Adipocyte (in vitro differentiated cells): ENCODE results near the gene TFEB.

Experiments
- DNase-seq: peaks from one replicate; pipeline ENCODE4 v3.0.0-alpha.2; 2015; ENCODE audit warnings: low read depth
- H3K27me3 ChIP-seq: replicated peaks from 2 replicates; pipeline ENCODE4 v1.7.0; 2013; ENCODE audit warnings: mild to moderate bottlenecking, low read length, moderate library complexity; ENCODE audit not compliant: control insufficient read depth, insufficient read depth
- H3K36me3 ChIP-seq: 2 replicates; pipeline ENCODE4 v1.7.0; 2013; ENCODE audit warnings: low read length, mild to moderate bottlenecking, moderate library complexity; ENCODE audit not compliant: control insufficient read depth, insufficient read depth, severe bottlenecking
- H3K4me1 ChIP-seq: 2 replicates; pipeline ENCODE4 v1.7.0; 2013; ENCODE audit warnings: mild to moderate bottlenecking, low read length, moderate library complexity; ENCODE audit not compliant: control insufficient read depth, insufficient read depth
- H3K4me3 ChIP-seq: 2 replicates; pipeline ENCODE4 v1.7.0; 2013; ENCODE audit warnings: mild to moderate bottlenecking, low read length, moderate library complexity
- H3K9ac ChIP-seq: 2 replicates; pipeline ENCODE4 v1.7.0; 2013; ENCODE audit warnings: mild to moderate bottlenecking, low read length, moderate library complexity
- H3K9me3 ChIP-seq: 2 replicates; pipeline ENCODE4 v1.7.0; 2013; ENCODE audit warnings: mild to moderate bottlenecking, low read length, moderate library complexity; ENCODE audit not compliant: control insufficient read depth

The TFEB gene

DNA sequence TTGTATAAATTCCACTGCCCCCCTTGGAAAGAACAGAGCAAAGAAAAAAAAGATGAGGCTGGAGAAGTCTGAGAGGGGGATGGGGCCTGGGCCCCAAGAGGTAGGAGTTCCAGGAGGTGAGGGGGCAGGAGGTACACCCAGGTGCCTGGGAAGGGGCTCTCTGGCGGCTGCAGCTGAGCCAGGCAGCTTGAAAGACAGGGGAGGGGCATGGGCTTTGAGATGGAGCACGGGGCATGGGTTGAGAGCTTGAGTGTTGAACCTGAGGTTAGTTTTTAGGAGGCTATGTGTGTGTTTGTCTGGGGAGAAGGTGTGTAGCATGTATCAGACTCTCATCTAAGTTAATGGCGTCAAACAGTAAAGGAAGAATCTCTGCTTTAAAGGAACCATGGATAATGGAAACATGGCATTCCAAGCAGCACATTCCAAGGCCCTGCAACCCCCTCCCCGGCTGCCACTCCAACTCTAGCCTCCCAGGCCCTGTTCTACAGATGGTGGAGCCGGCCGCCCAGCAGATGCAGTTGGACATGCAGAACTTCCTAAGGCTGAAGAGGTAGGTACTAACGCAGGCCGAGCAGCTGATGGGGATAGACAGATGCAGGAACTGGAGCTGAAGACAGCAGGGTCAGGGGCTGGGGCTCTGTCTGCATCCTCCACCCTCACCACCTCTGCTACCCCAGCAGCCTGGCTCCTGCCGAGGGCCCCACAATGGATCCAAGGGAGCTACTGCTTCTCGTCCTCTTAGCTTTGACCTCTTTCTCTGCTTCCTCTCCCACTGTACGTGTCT, 55.0 kb downstream of the TFEB start:
- no peak for DNase-seq
- peaks cover 10% of the 10 kb centered on the region for H3K4me1 ChIP-seq

DNA sequence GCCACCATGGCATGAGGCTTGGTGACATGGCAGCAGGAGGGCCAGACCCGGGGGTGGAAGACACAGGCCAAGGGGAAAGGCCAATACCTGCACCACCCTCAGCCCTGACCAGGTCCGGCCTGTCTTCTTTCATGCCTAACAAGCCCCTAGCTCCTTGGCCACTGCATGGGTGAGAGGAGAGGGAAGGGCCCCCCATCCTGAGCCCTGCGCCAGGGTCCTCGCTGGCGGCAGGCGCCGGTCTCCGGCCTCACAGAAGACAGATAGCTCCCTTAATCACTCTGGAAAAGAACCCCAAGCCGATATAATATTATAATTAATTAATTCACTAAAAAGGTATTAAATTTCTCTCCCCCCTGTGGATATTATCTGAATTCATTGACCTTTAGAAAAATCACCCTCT, 55.7 kb downstream of the TFEB start:
- H3K9me3 ChIP-seq = no peaks in the 10 kb centered on the region
- no peak overlapping the region for H3K9ac ChIP-seq
- no peaks in the 10 kb centered on the region for H3K36me3 ChIP-seq
- H3K27me3 ChIP-seq = peaks cover 22% of the 10 kb centered on the region
- H3K4me1 ChIP-seq = peaks cover 10% of the 10 kb centered on the region
- H3K4me3 ChIP-seq = no peak overlapping the region
- no peak for DNase-seq

More for the DNA sequence above, 55.0 kb downstream of the TFEB start:
- H3K4me3 ChIP-seq = no peak overlapping the region
- no peaks in the 10 kb centered on the region for H3K36me3 ChIP-seq
- no peaks in the 10 kb centered on the region for H3K9me3 ChIP-seq
- H3K9ac ChIP-seq = no peak overlapping the region
- H3K27me3 ChIP-seq = peaks cover 22% of the 10 kb centered on the region

DNA sequence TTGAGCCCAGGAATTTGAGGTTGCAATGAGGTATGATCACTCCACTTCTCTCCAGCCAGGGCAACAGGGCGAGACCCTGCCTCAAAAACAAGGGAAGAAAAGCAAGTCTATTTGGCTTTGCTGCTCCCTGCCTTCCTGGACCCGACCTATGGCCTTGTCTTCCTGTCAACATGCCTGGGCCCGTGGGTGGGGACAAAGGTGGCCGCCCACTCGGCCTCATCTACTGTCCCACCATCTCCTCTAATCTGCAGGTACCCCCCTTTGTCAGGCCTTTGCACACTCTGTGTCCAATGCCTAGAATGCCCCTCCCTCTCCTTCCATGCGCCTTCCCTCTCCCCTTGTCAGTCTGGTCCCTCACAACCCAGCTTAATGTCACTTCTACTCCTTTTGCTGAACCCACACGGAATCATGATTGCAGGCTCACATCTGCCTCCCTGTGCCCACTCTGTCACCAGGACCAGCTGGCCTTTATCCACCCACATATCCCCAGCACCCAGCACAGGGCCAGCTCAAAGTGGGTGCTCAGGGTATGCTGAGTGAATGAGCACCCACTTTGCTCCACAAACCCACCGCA, 56.8 kb downstream of the TFEB start:
- DNase-seq = no peak
- Histone ChIP-seq H3K27me3 (peaks cover 23% of the 10 kb centered on the region), H3K36me3 (no peaks in the 10 kb centered on the region), H3K9me3 (no peaks in the 10 kb centered on the region), H3K4me3 (no peak overlapping the region), H3K4me1 (peaks cover 4% of the 10 kb centered on the region), H3K9ac (no peak overlapping the region)

DNA sequence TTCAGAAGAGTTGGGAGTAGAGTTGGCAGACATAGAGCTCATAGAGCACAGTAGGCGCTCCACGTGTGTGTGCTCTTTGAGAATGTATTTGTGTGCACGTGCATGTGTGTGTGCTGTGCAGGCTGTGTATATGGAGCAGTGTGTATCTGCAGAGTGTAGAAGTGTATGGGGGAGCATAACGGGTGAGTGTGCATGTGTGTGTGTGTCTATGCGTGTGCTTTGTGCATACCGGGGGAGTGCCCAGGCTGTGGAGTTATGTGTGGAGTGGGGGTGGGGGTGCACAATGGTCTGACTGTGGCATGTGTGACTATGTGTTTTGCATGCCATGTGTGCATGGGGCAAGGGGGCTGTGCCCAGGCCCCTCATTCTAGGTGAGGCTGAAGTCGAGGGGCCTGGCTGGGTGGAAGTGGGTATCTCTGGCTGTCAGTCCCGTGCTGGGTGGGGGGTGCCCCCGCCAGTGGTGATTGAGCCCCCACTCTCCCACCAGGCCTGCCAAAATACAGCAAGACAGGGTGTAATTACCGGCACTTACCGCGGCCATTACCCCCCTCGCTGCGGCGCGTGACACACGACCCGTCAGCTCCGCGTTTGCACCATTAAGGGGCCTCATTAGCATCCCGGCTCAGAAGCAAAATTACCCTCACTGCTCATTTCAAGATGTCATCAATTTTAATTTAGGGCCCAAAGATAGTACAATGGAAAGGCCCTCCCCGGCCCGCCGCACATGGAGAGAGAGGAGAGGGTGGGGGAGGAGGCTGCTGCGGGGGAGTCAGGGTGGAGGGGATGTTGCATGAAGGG, 58.1 kb downstream of the TFEB start:
- no peaks in the 10 kb centered on the region for H3K36me3 ChIP-seq
- no peak for DNase-seq
- H3K9me3 ChIP-seq = no peaks in the 10 kb centered on the region
- H3K4me3 ChIP-seq = no peak overlapping the region
- H3K4me1 ChIP-seq = no peaks in the 10 kb centered on the region
- peaks cover 29% of the 10 kb centered on the region for H3K27me3 ChIP-seq
- H3K9ac ChIP-seq = no peak overlapping the region

DNA sequence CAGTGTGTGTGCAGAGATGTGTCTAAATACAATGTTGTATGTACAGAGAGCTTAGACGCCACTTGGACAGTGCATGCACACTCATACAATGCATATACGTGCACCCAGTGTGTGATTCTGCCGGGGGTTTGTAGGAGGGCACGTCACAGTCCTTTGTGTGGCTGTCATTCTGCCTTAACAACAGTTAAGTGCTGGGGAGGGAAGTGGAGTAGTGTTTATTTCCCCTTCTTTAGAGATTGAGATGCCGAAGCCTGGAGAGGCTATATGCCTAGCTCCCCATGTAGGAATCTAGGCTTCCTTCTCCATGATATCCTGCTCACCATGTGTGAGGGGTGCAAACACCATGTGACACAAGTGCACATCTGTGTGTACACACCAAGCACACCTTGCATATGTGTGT, 59.0 kb downstream of the TFEB start:
- no peaks in the 10 kb centered on the region for H3K9me3 ChIP-seq
- DNase-seq = no peak
- H3K4me3 ChIP-seq = no peak overlapping the region
- no peaks in the 10 kb centered on the region for H3K36me3 ChIP-seq
- no peak overlapping the region for H3K9ac ChIP-seq
- peaks cover 35% of the 10 kb centered on the region for H3K27me3 ChIP-seq
- no peaks in the 10 kb centered on the region for H3K4me1 ChIP-seq

DNA sequence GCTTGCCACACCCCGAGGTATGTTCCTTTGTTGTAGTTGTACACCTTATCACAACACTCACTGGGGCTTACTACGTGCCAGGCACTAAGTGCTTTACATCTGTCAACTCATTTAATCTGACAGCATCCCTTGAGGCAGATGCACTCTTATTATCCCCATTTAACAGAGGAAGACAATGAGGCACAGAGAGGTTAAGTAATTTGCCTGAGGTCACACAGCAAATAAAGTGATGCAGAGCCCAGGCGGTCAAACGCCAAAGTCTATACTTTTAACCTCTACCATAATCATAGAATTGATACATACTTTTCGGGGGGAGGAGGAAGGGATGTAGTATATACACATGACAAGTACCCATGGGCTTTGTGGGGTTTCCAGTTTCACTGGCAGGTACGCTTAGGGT, 59.4 kb downstream of the TFEB start:
- no peaks in the 10 kb centered on the region for H3K9me3 ChIP-seq
- DNase-seq = no peak
- no peaks in the 10 kb centered on the region for H3K4me1 ChIP-seq
- peaks cover 39% of the 10 kb centered on the region for H3K27me3 ChIP-seq
- H3K4me3 ChIP-seq = no peak overlapping the region
- no peak overlapping the region for H3K9ac ChIP-seq
- no peaks in the 10 kb centered on the region for H3K36me3 ChIP-seq

DNA sequence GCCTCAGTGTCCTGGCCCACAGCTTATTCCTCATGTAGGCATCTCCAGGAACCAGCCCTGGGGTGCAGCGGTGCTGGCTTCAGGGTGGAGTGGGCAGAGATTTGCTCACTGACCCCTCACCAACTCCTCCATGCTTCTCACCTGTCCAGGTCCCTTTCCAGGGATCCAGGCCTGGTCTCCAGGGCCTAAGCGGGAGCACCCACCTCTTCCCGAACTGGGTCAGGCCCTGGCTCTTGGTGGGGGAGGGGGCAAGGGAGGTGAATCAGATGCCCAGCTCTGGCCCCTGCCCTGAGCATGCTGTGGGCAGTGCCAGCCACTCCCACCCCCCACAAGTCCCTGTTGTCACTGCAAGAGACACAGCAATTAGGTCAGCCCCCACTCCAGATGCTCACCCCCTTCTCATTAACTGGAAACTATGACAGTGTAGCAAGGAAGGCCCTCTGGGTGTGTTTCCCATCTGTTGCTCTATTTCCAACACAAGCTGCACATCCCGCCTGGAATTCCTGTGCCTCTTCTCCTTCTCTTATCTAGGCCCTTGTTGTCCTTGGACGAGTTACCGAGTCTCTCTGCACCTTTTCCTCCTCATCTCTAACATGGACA, 60.1 kb downstream of the TFEB start:
- no peak for DNase-seq
- no peaks in the 10 kb centered on the region for H3K36me3 ChIP-seq
- H3K4me3 ChIP-seq = no peak overlapping the region
- H3K9me3 ChIP-seq = peaks cover 4% of the 10 kb centered on the region
- no peak overlapping the region for H3K9ac ChIP-seq
- no peaks in the 10 kb centered on the region for H3K4me1 ChIP-seq
- peaks cover 46% of the 10 kb centered on the region for H3K27me3 ChIP-seq

DNA sequence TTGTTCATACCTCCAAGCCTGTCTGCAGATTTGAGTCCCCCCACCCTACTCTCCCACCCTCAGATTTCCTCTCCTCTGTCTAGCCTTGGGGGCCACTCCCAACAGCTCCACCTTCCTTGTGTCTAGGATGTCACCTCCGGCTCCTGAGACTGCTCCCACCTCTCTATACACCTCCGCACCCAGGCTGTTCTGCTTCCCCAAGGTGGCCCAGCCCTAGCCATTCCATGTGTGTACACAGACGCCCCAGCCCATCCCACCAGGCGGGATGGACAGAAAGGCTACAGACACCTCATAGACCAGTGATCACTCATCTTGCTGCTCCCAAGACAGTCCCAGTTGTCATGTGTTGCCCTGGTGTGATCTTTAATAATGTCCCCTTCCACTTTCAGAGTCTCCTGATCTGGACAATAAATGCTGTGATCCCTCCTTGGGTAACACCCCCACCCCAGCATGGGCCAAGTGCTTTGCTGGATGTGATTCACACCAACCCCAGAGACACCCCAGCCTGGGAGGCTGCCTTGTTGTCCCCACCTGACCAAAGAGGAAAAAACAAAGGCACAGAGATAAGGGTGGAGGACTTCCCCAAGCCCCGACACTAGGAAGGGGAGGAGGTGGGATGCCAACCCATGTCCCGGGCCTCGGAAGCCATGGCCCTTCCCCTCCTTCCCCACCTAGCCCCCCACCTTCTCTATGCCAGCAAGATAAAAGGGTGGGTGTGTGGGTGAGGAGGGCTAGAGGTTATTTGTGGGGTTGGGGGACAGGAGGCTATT, 61.0 kb downstream of the TFEB start:
- H3K4me3 ChIP-seq = no peak overlapping the region
- peaks cover 46% of the 10 kb centered on the region for H3K27me3 ChIP-seq
- no peak overlapping the region for H3K9ac ChIP-seq
- DNase-seq = no peak
- H3K4me1 ChIP-seq = no peaks in the 10 kb centered on the region
- no peaks in the 10 kb centered on the region for H3K36me3 ChIP-seq
- peaks cover 8% of the 10 kb centered on the region for H3K9me3 ChIP-seq

DNA sequence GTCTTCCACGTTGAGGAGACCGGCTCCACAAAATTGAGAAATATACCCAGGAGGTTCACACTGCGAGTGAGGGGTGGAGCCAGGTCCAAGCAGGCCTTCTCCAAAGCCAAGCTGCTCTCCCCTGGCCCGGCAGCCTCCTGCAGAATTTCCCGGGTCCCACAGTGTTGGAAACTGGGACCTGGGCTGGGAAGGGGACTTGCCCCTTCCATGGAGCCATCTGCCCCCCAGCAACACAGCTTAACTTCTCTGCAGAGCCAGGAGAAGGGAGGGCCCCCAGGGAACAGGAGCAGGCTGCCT, 61.8 kb downstream of the TFEB start:
- H3K4me3 ChIP-seq = no peak overlapping the region
- H3K36me3 ChIP-seq = no peaks in the 10 kb centered on the region
- peaks cover 15% of the 10 kb centered on the region for H3K9me3 ChIP-seq
- no peak for DNase-seq
- no peaks in the 10 kb centered on the region for H3K4me1 ChIP-seq
- H3K27me3 ChIP-seq = peaks cover 48% of the 10 kb centered on the region
- no peak overlapping the region for H3K9ac ChIP-seq

DNA sequence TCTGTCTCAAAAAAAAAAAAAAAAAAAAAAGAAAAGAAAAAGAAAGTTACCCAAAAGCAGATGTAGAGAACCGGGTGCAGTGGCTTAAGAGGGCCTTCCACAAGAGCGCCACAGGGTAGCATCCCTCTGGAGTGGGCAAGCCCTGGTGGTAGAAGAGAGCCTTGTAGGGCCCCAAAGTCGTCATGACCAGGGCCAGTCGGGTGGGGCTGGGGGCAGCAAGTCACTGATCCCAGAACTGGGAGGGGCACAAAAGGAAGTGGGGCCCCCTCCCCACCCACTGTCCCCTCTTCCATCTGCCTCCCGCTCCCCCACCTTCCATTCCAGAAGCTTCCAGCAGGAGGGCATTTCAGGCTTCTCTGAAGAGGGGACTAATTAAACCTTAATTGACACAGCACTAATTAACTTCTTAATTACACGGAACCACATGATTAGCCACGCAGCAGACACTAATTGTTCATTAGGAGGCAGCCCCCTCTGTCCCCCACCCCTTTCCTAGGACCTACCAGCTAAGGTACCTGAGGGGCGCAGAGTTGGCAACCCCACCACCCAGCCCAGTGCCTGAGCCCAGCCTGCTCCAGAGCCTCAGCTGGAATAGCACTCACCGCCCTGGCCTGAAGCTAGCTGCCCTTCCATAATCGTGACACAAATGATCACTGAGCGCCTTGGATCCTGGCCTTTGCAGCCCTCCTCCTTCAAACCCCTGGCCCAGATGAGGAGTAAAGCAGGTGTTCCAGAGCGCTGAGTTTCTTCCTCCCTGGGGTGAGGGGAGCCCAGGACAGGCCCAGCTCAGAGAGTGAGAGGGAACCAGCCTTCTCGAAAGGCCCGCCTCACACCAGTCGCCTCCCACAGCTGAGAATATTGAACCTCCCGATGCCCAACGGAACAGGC, 62.3 kb downstream of the TFEB start:
- Histone ChIP-seq H3K27me3 (peaks cover 45% of the 10 kb centered on the region), H3K4me1 (no peaks in the 10 kb centered on the region), H3K9ac (no peak overlapping the region), H3K36me3 (no peaks in the 10 kb centered on the region), H3K9me3 (peaks cover 15% of the 10 kb centered on the region), H3K4me3 (no peak overlapping the region)
- no peak for DNase-seq
